ENCODE measurements around the gene FAM227A.

GRCh38 chr22:38698407-38699094 lies 42.4 kb upstream of the FAM227A start:
- TF ChIP-seq POLR2AphosphoS5 (IDR thresholded peaks at IDR 0.05) (no peak), POLR2A (IDR thresholded peaks at IDR 0.05) (no peak), CTCF (IDR thresholded peaks at IDR 0.05) (no peak), EP300 (IDR thresholded peaks at IDR 0.05) (no peak)
